Stomach (tissue), 4 donors: ENCODE measurements around the gene PCDHB13.
"Not testable (repeated sequence)": the region's sequence is repeated elsewhere in the genome, so short reads cannot be mapped to it uniquely, and the experiment has no call there.

Experiments used
- POLR2A ChIP-seq, 4 donors: fragments of 450-650 bp; IDR thresholded peaks; one replicate each; pipeline ENCODE4 v1.6.1; 2016; ENCODE audit warnings: antibody characterized with exemption in 4 of 4, control low read depth in 2 of 4, mild to moderate bottlenecking in 1 of 4, moderate library complexity in 1 of 4
- POLR2AphosphoS5 ChIP-seq, 3 donors: sonication (generic); formaldehyde crosslinking; IDR thresholded peaks; one replicate each; pipeline ENCODE4 v1.6.1; 2016; ENCODE audit warnings: antibody characterized with exemption in 3 of 3
- TF ChIP-seq, protein P1 (sequence below), 7 experiments: fragments of 450-650 bp in 4 of 7; fragments of 200-600 bp in 3 of 7; sonication (generic) in 3 of 7; IDR thresholded peaks; one replicate each; pipeline ENCODE4 v1.5.1; 2016 to 2019; ENCODE audit warnings: antibody characterized with exemption in 7 of 7, control low read depth in 2 of 7, mild to moderate bottlenecking in 1 of 7

DNA sequence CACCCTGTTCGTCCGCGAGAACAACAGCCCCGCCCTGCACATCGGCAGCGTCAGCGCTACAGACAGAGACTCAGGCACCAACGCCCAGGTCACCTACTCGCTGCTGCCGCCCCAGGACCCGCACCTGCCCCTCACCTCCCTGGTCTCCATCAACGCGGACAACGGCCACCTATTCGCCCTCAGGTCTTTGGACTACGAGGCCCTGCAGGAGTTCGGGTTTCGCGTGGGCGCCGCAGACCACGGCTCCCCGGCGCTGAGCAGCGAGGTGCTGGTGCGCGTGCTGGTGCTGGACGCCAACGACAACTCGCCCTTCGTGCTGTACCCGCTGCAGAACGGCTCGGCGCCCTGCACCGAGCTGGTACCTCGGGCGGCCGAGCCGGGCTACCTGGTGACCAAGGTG, 22.2 kb downstream of the PCDHB13 start:
- not testable (repeated sequence) for TF ChIP-seq POLR2A, POLR2AphosphoS5 (IDR thresholded peaks at IDR 0.05)
- TF ChIP-seq, protein P1, sequence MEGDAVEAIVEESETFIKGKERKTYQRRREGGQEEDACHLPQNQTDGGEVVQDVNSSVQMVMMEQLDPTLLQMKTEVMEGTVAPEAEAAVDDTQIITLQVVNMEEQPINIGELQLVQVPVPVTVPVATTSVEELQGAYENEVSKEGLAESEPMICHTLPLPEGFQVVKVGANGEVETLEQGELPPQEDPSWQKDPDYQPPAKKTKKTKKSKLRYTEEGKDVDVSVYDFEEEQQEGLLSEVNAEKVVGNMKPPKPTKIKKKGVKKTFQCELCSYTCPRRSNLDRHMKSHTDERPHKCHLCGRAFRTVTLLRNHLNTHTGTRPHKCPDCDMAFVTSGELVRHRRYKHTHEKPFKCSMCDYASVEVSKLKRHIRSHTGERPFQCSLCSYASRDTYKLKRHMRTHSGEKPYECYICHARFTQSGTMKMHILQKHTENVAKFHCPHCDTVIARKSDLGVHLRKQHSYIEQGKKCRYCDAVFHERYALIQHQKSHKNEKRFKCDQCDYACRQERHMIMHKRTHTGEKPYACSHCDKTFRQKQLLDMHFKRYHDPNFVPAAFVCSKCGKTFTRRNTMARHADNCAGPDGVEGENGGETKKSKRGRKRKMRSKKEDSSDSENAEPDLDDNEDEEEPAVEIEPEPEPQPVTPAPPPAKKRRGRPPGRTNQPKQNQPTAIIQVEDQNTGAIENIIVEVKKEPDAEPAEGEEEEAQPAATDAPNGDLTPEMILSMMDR (IDR thresholded peaks at IDR 0.05), result not testable (repeated sequence)
